Activated CD8-positive, alpha-beta T cell treated with anti-CD3 and anti-CD28 coated beads for 36 hours (primary cell): Measurements from ENCODE around the gene DNAH11. TPM values are rescaled to one million over a fixed set of nuclear protein-coding genes. Genes with fewer than 3 reads are reported as not detected.

Experiments
- ATAC-seq: fragments of 200-7000 bp; cut with Tn5 transposase; one replicate; pipeline ENCODE4 v1.10.0; 2021; ENCODE audit warnings: mild to moderate bottlenecking, moderate library complexity
- CTCF ChIA-PET: fragments of 350-600 bp; sonication (Branson Sonifier 250); formaldehyde crosslinking; loops from one replicate; lab custom pipeline; 2021; ENCODE audit warnings: antibody characterized with exemption; lab: Charles Lee
- POLR2A ChIA-PET: fragments of 350-600 bp; sonication (Branson Sonifier 250); formaldehyde crosslinking; loops from one replicate; lab custom pipeline; 2021; ENCODE audit warnings: antibody characterized with exemption; lab: Charles Lee
- DNase-seq: peaks from one replicate; pipeline ENCODE4 v3.0.0-alpha.2; 2020
- H3K27ac Mint-ChIP-seq: one replicate; pipeline ENCODE4 v1.8.0; 2021; ENCODE audit warnings: mild to moderate bottlenecking, mixed read lengths
- H3K27me3 Mint-ChIP-seq: one replicate; pipeline ENCODE4 v1.8.0; 2021; ENCODE audit warnings: mixed read lengths
- H3K36me3 Mint-ChIP-seq: one replicate; pipeline ENCODE4 v1.8.0; 2021; ENCODE audit warnings: low read depth, mixed read lengths
- H3K4me1 Mint-ChIP-seq: one replicate; pipeline ENCODE4 v1.8.0; 2021; ENCODE audit warnings: low read depth, mixed read lengths
- H3K4me3 Mint-ChIP-seq: one replicate; pipeline ENCODE4 v1.8.0; 2021; ENCODE audit warnings: mild to moderate bottlenecking, moderate library complexity, mixed read lengths
- H3K9me3 Mint-ChIP-seq: one replicate; pipeline ENCODE4 v1.8.0; 2021; ENCODE audit warnings: mixed read lengths
- CTCF ChIP-seq: fragments of 200-600 bp; IDR thresholded peaks from one replicate; pipeline ENCODE4 v1.8.0; 2022; ENCODE audit warnings: antibody characterized with exemption, mild to moderate bottlenecking
- intact Hi-C: fragments of 100-400 bp; cut with micrococcal nuclease; formaldehyde crosslinking; loops from one replicate; pipeline ENCODE4 v1.10.0; 2022
- total RNA-seq, 2 experiments: library from RNA; stranded (reverse); gene quantifications; one replicate each; pipeline ENCODE4 v1.2.3, GENCODE V29; 2021

DNAH11 gene
- total RNA-seq, 2 experiments from 2014 or later = 2.3 to 2.7 TPM

GRCh38 chr7:21946222-21946709 is 403.4 kb downstream of the DNAH11 start:
- Mint-ChIP-seq H3K27ac (peak overlapping the region; percentile 92), H3K4me3 (peak overlapping the region; percentile 90), H3K27me3 (no peaks in the 10 kb centered on the region), H3K36me3 (peaks cover 19% of the 10 kb centered on the region), H3K4me1 (peaks cover 53% of the 10 kb centered on the region), H3K9me3 (no peaks in the 10 kb centered on the region)
- CTCF ChIA-PET = interaction anchor here (1.3 kb wide), 2 partner anchors 9 to 22 kb away, joined by 3 read pairs; no protein-coding TSS in a partner anchor
- ATAC-seq (no peak), DNase-seq (no peak)
- POLR2A ChIA-PET = interaction anchor here (0.6 to 2.5 kb wide), 8 partner anchors 9 to 166 kb away, joined by 3 to 14 read pairs (median 3); no protein-coding TSS in a partner anchor
- intact Hi-C loops = no loop called here
- TF ChIP-seq CTCF = no peak

- H3K36me3 Mint-ChIP-seq = peaks cover 18% of the 10 kb centered on the region
- no peaks in the 10 kb centered on the region for H3K9me3 Mint-ChIP-seq
- ATAC-seq (no peak), DNase-seq (no peak)
- H3K27ac Mint-ChIP-seq = no peak overlapping the region
- no peaks in the 10 kb centered on the region for H3K27me3 Mint-ChIP-seq
- POLR2A ChIA-PET = interaction anchor here (0.6 to 1.3 kb wide), 2 partner anchors 11 to 47 kb away, joined by 3 read pairs; no protein-coding TSS in a partner anchor
- intact Hi-C loops = no loop called here
- CTCF ChIA-PET = interaction anchor here (1.4 kb wide), 1 partner anchor 7 kb away, joined by 4 read pairs; no protein-coding TSS in a partner anchor
- TF ChIP-seq CTCF = no peak
- H3K4me1 Mint-ChIP-seq = peaks cover 47% of the 10 kb centered on the region
- no peak overlapping the region for H3K4me3 Mint-ChIP-seq
Measured at GRCh38 chr7:21947056-21947455, 404.2 kb downstream of the DNAH11 start.

- ATAC-seq (no peak), DNase-seq (no peak)
- Mint-ChIP-seq H3K4me1 (peaks cover 38% of the 10 kb centered on the region), H3K4me3 (no peak overlapping the region), H3K27me3 (no peaks in the 10 kb centered on the region), H3K9me3 (no peaks in the 10 kb centered on the region), H3K36me3 (peaks cover 14% of the 10 kb centered on the region), H3K27ac (no peak overlapping the region)
- ChIA-PET CTCF (interaction anchor here (1.4 kb wide), 1 partner anchor 8 kb away, joined by 4 read pairs; no protein-coding TSS in a partner anchor), POLR2A (no interaction called here)
- TF ChIP-seq CTCF = no peak
- intact Hi-C loops = no loop called here
Measured at GRCh38 chr7:21947946-21948345, 405.1 kb downstream of the DNAH11 start.

GRCh38 chr7:21948364-21948763 is 405.5 kb downstream of the DNAH11 start:
- Mint-ChIP-seq H3K4me3 (no peak overlapping the region), H3K27ac (no peak overlapping the region), H3K9me3 (no peaks in the 10 kb centered on the region), H3K36me3 (peaks cover 10% of the 10 kb centered on the region), H3K27me3 (no peaks in the 10 kb centered on the region), H3K4me1 (peaks cover 34% of the 10 kb centered on the region)
- POLR2A ChIA-PET = no interaction called here
- DNase-seq (no peak), ATAC-seq (no peak)
- CTCF ChIA-PET = interaction anchor here (1.4 kb wide), 1 partner anchor 9 kb away, joined by 4 read pairs; no protein-coding TSS in a partner anchor
- intact Hi-C loops = no loop called here
- no peak for TF ChIP-seq CTCF

- POLR2A ChIA-PET = interaction anchor here (0.6 kb wide), 1 partner anchor 328 kb away, joined by 4 read pairs; no protein-coding TSS in a partner anchor
- no peak for ATAC-seq
- H3K27me3 Mint-ChIP-seq = no peaks in the 10 kb centered on the region
Measured at GRCh38 chr7:21948887-21949540, 406.2 kb downstream of the DNAH11 start.

More at GRCh38 chr7:21948887-21949540, 406.2 kb downstream of the DNAH11 start:
- no peak overlapping the region for H3K27ac Mint-ChIP-seq
- CTCF ChIA-PET = no interaction called here
- intact Hi-C loops = no loop called here
- TF ChIP-seq CTCF = no peak
- H3K4me3 Mint-ChIP-seq = no peak overlapping the region
- H3K4me1 Mint-ChIP-seq = peaks cover 32% of the 10 kb centered on the region
- no peak for DNase-seq
- H3K36me3 Mint-ChIP-seq = peaks cover 5% of the 10 kb centered on the region
- no peaks in the 10 kb centered on the region for H3K9me3 Mint-ChIP-seq
